HepG2 (cell line): ENCODE results near the gene RNF114. TPM values are rescaled to one million over a fixed set of nuclear protein-coding genes. Genes with fewer than 3 reads are reported as not detected.
"Not testable (repeated sequence)": the region's sequence is repeated elsewhere in the genome, so short reads cannot be mapped to it uniquely, and the experiment has no call there.

Experiments used
- ATAC-seq: fragments of 200-7000 bp; cut with Tn5 transposase; 3 replicates; pipeline ENCODE4 v1.9.1; 2020; ENCODE audit warnings: mild to moderate bottlenecking, moderate library complexity
- BruUV-seq: library from RNA; stranded (reverse); fragments of 400-500 nt; replicated peaks from 2 replicates; lab custom pipeline; 2021; lab: Mats Ljungman, UMichigan
- CTCF ChIA-PET: fragments of 300-600 bp; formaldehyde crosslinking; extraction: SDS; loops from one replicate; lab custom pipeline; 2021; ENCODE audit warnings: low total read pairs, inconsistent platforms, low intra/inter-chr PET ratio; lab: Yijun Ruan, JAX
- POLR2A ChIA-PET: fragments of 350-600 bp; sonication (Branson Sonifier 250); formaldehyde crosslinking; loops from one replicate; lab custom pipeline; 2020; ENCODE audit warnings: antibody characterized with exemption, inconsistent platforms; lab: Yijun Ruan, JAX
- DNase-seq: peaks from one replicate; pipeline ENCODE4 v3.0.0-alpha.2; 2015; ENCODE audit warnings: low spot score
- FAIRE-seq: peaks from 3 replicates; lab custom pipeline; 2011; peaks lifted over from hg19 to GRCh38; lab: Jason Lieb, UNC
- H2AFZ ChIP-seq: one replicate; pipeline ENCODE4 v1.6.1; 2011; ENCODE audit warnings: low read length, inconsistent platforms
- H3K27ac ChIP-seq: fragments of 300-600 bp; 3 replicates; pipeline ENCODE4 v1.8.0; 2011; ENCODE audit warnings: mixed run types, mild to moderate bottlenecking, mixed read lengths, low read length, inconsistent platforms; ENCODE audit not compliant: insufficient read depth; ENCODE audit errors: extremely low read length
- H3K27me3 ChIP-seq, 2 experiments: fragments of 200-600 bp in 1 of 2; 2 replicates in 1 of 2; 3 replicates in 1 of 2; pipeline versions ENCODE4 v1.6.0 to v1.8.0; 2011; ENCODE audit warnings: low read length in 2 of 2, mild to moderate bottlenecking in 2 of 2, moderate library complexity in 2 of 2, inconsistent platforms in 1 of 2; ENCODE audit not compliant: insufficient read depth in 2 of 2, control insufficient read depth in 1 of 2
- H3K36me3 ChIP-seq, 2 experiments: fragments of 200-600 bp in 1 of 2; replicated peaks in 1 of 2; 2 replicates in 1 of 2; 3 replicates in 1 of 2; pipeline versions ENCODE4 v1.5.1 to v1.8.0; 2011; ENCODE audit warnings: low read length in 2 of 2, inconsistent platforms in 1 of 2; ENCODE audit not compliant: insufficient read depth in 2 of 2, control insufficient read depth in 1 of 2
- H3K4me1 ChIP-seq: 2 replicates; pipeline ENCODE4 v1.5.1; 2012; ENCODE audit warnings: low read length, inconsistent platforms; ENCODE audit not compliant: insufficient read depth
- H3K4me2 ChIP-seq: 2 replicates; pipeline ENCODE4 v1.6.0; 2011; ENCODE audit warnings: low read depth, low read length, inconsistent platforms
- H3K4me3 ChIP-seq, 3 experiments: fragments of 200-600 bp in 1 of 3; sonication (generic), shearing (Covaris generic) in 1 of 3; replicated peaks in 1 of 3; 2 replicates each; pipeline ENCODE4 v1.5.1; 2011 to 2016; ENCODE audit warnings: low read length in 3 of 3, inconsistent platforms in 2 of 3, low read depth in 2 of 3, mild to moderate bottlenecking in 2 of 3, control low read depth in 1 of 3, mixed read lengths in 1 of 3; ENCODE audit not compliant: insufficient read depth in 1 of 3
- H3K79me2 ChIP-seq: one replicate; pipeline ENCODE4 v1.6.1; 2011; ENCODE audit warnings: low read length, inconsistent platforms; ENCODE audit not compliant: insufficient read depth
- H3K9ac ChIP-seq: 2 replicates; pipeline ENCODE4 v1.6.0; 2011; ENCODE audit warnings: mild to moderate bottlenecking, low read depth, low read length, inconsistent platforms; ENCODE audit not compliant: insufficient read depth
- H3K9me3 ChIP-seq: 2 replicates; pipeline ENCODE4 v1.5.1; 2012; ENCODE audit warnings: mild to moderate bottlenecking, low read length
- H4K20me1 ChIP-seq: 2 replicates; pipeline ENCODE4 v1.6.0; 2011; ENCODE audit warnings: inconsistent platforms, mild to moderate bottlenecking, low read length, moderate library complexity; ENCODE audit not compliant: insufficient read depth
- ADNP ChIP-seq: sonication (generic); formaldehyde crosslinking; IDR thresholded peaks from 2 replicates; pipeline ENCODE4 v1.4.0; 2020; ENCODE audit warnings: missing genetic modification reagents
- CEBPG ChIP-seq: IDR thresholded peaks from 2 replicates; pipeline ENCODE4 v1.6.1; 2016
- ELF3 ChIP-seq: IDR thresholded peaks from 2 replicates; pipeline ENCODE4 v1.6.1; 2016; ENCODE audit warnings: missing genetic modification reagents, missing compliant biosample characterization
- GABPA ChIP-seq, 2 experiments: IDR thresholded peaks; 2 replicates each; pipeline ENCODE4 v1.6.1; 2011 to 2016; ENCODE audit warnings: low read depth in 2 of 2, low read length in 1 of 2, missing biosample characterization in 1 of 2, missing genetic modification characterization in 1 of 2
- GATAD2A ChIP-seq: IDR thresholded peaks from 2 replicates; pipeline ENCODE4 v1.6.1; 2016
- HNF1A ChIP-seq, 2 experiments: sonication (generic) in 1 of 2; formaldehyde crosslinking in 1 of 2; IDR thresholded peaks; 2 replicates each; pipeline versions ENCODE4 v1.4.0 to v1.6.1; 2016 to 2020; ENCODE audit warnings: borderline replicate concordance in 1 of 2, low read depth in 1 of 2, mild to moderate bottlenecking in 1 of 2, missing genetic modification reagents in 1 of 2
- KLF16 ChIP-seq, 2 experiments: sonication (generic) in 1 of 2; formaldehyde crosslinking in 1 of 2; IDR thresholded peaks; 2 replicates each; pipeline versions ENCODE4 v1.6.1 to v1.8.0; 2016 to 2023; ENCODE audit warnings: missing genetic modification reagents in 2 of 2, missing compliant biosample characterization in 1 of 2
- MAFF ChIP-seq: IDR thresholded peaks from 2 replicates; pipeline ENCODE4 v1.6.1; 2011; ENCODE audit warnings: low read depth, low read length, improper control_type of control experiment
- TEAD3 ChIP-seq: optimal IDR thresholded peaks from 2 replicates; pipeline ENCODE3; 2016; ENCODE audit warnings: borderline replicate concordance
- ZMYM2 ChIP-seq: sonication (generic); formaldehyde crosslinking; IDR thresholded peaks from 2 replicates; pipeline ENCODE4 v1.8.0; 2022; ENCODE audit warnings: mild to moderate bottlenecking, missing genetic modification reagents
- ZNF605 ChIP-seq: sonication (generic); formaldehyde crosslinking; IDR thresholded peaks from 2 replicates; pipeline ENCODE4 v1.8.0; 2022; ENCODE audit warnings: mild to moderate bottlenecking, missing genetic modification reagents
- ZNF652 ChIP-seq: IDR thresholded peaks from 2 replicates; pipeline ENCODE4 v1.6.1; 2016; ENCODE audit warnings: low read depth, borderline replicate concordance
- WGBS: methylation state at CpG from one replicate; pipeline ENCODE4 v1.1.6; 2017; ENCODE audit warnings: low lambda C conversion rate; 5-methylcytosine and 5-hydroxymethylcytosine counted together
- in situ Hi-C: cut with HindIII; loops from 2 replicates; pipeline ENCODE4 v1.10.0; 2017; ENCODE audit warnings: low pct_unique_long_range_greater_than_20kb; ENCODE audit not compliant: extremely low pct_ligation_motif_present
- intact Hi-C: fragments of 100-400 bp; cut with micrococcal nuclease; formaldehyde crosslinking; loops from one replicate; pipeline ENCODE4 v1.10.0; 2022; ENCODE audit not compliant: unreplicated experiment
- polyA plus RNA-seq, 8 experiments: library from polyadenylated mRNA; depleted of rRNA in 3 of 8; stranded (reverse) in 7 of 8; unstranded in 1 of 8; fragments of >200 nt; fragmentation: Illumina TruSeq in 4 of 8; extraction: Trizol in 4 of 8; gene quantifications; 2 replicates each; pipeline versions ENCODE4 v1.2.1 to v1.2.3, GENCODE V29; 2011 to 2016; ENCODE audit warnings: low read depth in 4 of 8, missing spikeins in 1 of 8, mixed read lengths in 1 of 8; ENCODE audit not compliant: insufficient read depth in 1 of 8
- total RNA-seq, 5 experiments: library from RNA; depleted of rRNA; stranded (reverse); fragments of >200 nt; fragmentation: Illumina TruSeq; extraction: Trizol; gene quantifications; 2 replicates each; pipeline ENCODE4 v1.2.3, GENCODE V29; 2016; ENCODE audit warnings: low read depth in 1 of 5
- TF ChIP-seq, protein P1 (sequence below): IDR thresholded peaks from 2 replicates; pipeline ENCODE4 v1.4.0; 2020; ENCODE audit warnings: mild to moderate bottlenecking, missing genetic modification reagents
- TF ChIP-seq, protein P2 (sequence below), 2 experiments: fragments of 450-650 bp in 1 of 2; sonication (generic) in 1 of 2; formaldehyde crosslinking; IDR thresholded peaks; 2 replicates each; pipeline versions ENCODE4 v1.5.0 to v1.8.0; 2020 to 2022; ENCODE audit warnings: mild to moderate bottlenecking in 1 of 2, missing genetic modification reagents in 1 of 2

The RNF114 gene
- total and polyA plus RNA-seq, 2 of the 13 experiments (the other 11 are each of a cell fraction or from before 2014, with no cell fraction given): 119 to 126 TPM

- intact Hi-C loops; TF ChIP-seq HNF1A (CRISPR knock-in tag; IDR thresholded peaks at IDR 0.05; ENCODE audit: borderline replicate concordance); GABPA (IDR thresholded peaks at IDR 0.05; ENCODE audit: low read depth, low read length): not testable (repeated sequence)
- H3K4me1 ChIP-seq: peaks cover 45% of the 10 kb centered on the region
- WGBS: 38% methylated on average over 14 of the region's 14 CpGs
- 0 out of 2 replicates have a peak, but pooled peaks have one; percentile 36 for TF ChIP-seq HNF1A (IDR thresholded peaks at IDR 0.05; ENCODE audit: low read depth)
- peak in 1 of 2 experiments; percentile 19; a peak in 1 of 4 replicates for TF ChIP-seq KLF16 (CRISPR knock-in tag; IDR thresholded peaks at IDR 0.05)
- TF ChIP-seq, protein P1, sequence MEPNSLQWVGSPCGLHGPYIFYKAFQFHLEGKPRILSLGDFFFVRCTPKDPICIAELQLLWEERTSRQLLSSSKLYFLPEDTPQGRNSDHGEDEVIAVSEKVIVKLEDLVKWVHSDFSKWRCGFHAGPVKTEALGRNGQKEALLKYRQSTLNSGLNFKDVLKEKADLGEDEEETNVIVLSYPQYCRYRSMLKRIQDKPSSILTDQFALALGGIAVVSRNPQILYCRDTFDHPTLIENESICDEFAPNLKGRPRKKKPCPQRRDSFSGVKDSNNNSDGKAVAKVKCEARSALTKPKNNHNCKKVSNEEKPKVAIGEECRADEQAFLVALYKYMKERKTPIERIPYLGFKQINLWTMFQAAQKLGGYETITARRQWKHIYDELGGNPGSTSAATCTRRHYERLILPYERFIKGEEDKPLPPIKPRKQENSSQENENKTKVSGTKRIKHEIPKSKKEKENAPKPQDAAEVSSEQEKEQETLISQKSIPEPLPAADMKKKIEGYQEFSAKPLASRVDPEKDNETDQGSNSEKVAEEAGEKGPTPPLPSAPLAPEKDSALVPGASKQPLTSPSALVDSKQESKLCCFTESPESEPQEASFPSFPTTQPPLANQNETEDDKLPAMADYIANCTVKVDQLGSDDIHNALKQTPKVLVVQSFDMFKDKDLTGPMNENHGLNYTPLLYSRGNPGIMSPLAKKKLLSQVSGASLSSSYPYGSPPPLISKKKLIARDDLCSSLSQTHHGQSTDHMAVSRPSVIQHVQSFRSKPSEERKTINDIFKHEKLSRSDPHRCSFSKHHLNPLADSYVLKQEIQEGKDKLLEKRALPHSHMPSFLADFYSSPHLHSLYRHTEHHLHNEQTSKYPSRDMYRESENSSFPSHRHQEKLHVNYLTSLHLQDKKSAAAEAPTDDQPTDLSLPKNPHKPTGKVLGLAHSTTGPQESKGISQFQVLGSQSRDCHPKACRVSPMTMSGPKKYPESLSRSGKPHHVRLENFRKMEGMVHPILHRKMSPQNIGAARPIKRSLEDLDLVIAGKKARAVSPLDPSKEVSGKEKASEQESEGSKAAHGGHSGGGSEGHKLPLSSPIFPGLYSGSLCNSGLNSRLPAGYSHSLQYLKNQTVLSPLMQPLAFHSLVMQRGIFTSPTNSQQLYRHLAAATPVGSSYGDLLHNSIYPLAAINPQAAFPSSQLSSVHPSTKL (CRISPR knock-in tag): peak; percentile 21; the same call in 1 of the 2 replicates
- TF ChIP-seq, protein P2, sequence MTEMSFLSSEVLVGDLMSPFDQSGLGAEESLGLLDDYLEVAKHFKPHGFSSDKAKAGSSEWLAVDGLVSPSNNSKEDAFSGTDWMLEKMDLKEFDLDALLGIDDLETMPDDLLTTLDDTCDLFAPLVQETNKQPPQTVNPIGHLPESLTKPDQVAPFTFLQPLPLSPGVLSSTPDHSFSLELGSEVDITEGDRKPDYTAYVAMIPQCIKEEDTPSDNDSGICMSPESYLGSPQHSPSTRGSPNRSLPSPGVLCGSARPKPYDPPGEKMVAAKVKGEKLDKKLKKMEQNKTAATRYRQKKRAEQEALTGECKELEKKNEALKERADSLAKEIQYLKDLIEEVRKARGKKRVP (CRISPR knock-in tag; IDR thresholded peaks at IDR 0.05): peak in 1 of 2 experiments; percentile 49; a peak in 2 of 4 replicates
- TF ChIP-seq GABPA (CRISPR knock-in tag; IDR thresholded peaks at IDR 0.05; ENCODE audit: low read depth): 0 out of 2 replicates have a peak, but pooled peaks have one; percentile 24
- 0 out of 2 replicates have a peak, but pooled peaks have one; percentile 8 for TF ChIP-seq MAFF
- TF ChIP-seq ADNP (CRISPR knock-in tag): 0 out of 2 replicates have a peak, but pooled peaks have one; percentile 60
- TF ChIP-seq GATAD2A (CRISPR knock-in tag): peak; percentile 46; the same call in 1 of the 2 replicates
- TF ChIP-seq ZNF605 (CRISPR knock-in tag): peak; percentile 66
- TF ChIP-seq ZNF652 (CRISPR knock-in tag): peak; percentile 91
- TF ChIP-seq ZMYM2 (CRISPR knock-in tag): peak; percentile 58; the same call in 1 of the 2 replicates
- TF ChIP-seq TEAD3 (CRISPR knock-in tag): peak; percentile 5
- TF ChIP-seq CEBPG: peak; percentile 62; the same call in 1 of the 2 replicates
- TF ChIP-seq ELF3 (CRISPR knock-in tag): peak; percentile 50; the same call in 1 of the 2 replicates
Measured at GRCh38 chr20:50000548-50001222, 64.5 kb downstream of the RNF114 start.

More at GRCh38 chr20:50000548-50001222, 64.5 kb downstream of the RNF114 start:
- H3K9ac ChIP-seq, H3K36me3 ChIP-seq, DNase-seq, H4K20me1 ChIP-seq, H3K27ac ChIP-seq, H2AFZ ChIP-seq, BruUV-seq, H3K4me2 ChIP-seq, H3K79me2 ChIP-seq, H3K4me3 ChIP-seq, H3K9me3 ChIP-seq, in situ Hi-C loops, CTCF ChIA-PET: not testable (repeated sequence)
- peaks cover 0 to 27% of the 10 kb centered on the region in 2 experiments for H3K27me3 ChIP-seq
- FAIRE-seq (peak; percentile 39), ATAC-seq (0 out of 3 replicates have a peak, but pooled peaks have one; percentile 19)
- POLR2A ChIA-PET: interaction anchor here (0.7 to 0.8 kb wide), 2 partner anchors 12 to 243 kb away, joined by 3 read pairs; no protein-coding TSS in a partner anchor
